Umbilical cord (tissue), 2 donors: ENCODE results near the gene FOSB. TPM values are rescaled to one million over a fixed set of nuclear protein-coding genes. Genes with fewer than 3 reads are reported as not detected.
A peak's percentile ranks its signal among the peaks of the same experiment; 100 is the strongest.

Source experiments
- DNase-seq: peaks from one replicate; pipeline ENCODE4 v3.0.0-alpha.2; 2015; ENCODE audit warnings: low spot score
- total RNA-seq: library from RNA; depleted of rRNA; stranded (reverse); fragments of >200 nt; gene quantifications from one replicate; pipeline ENCODE4 v1.2.3, GENCODE V29; 2014; ENCODE audit warnings: low replicate concordance; ENCODE audit not compliant: insufficient read depth

Gene FOSB
- total RNA-seq, 1 donor from 2014 or later: 357 TPM

GRCh38 chr19:45468159-45468651 is 409 bp downstream of the FOSB start:
- no peak for DNase-seq

- DNase-seq: no peak
Measured at GRCh38 chr19:45468803-45469131, 971 bp downstream of the FOSB start.

GRCh38 chr19:45469132-45469944 is 1.5 kb downstream of the FOSB start:
- DNase-seq: peak; percentile 95

GRCh38 chr19:45469945-45470761 is 2.4 kb downstream of the FOSB start:
- DNase-seq: peak; percentile 71

- DNase-seq: no peak
Measured at GRCh38 chr19:45470762-45471081, 2.9 kb downstream of the FOSB start.

- DNase-seq: peak; percentile 47
Measured at GRCh38 chr19:45471111-45471930, 3.5 kb downstream of the FOSB start.

- DNase-seq: peak; percentile 46
Measured at GRCh38 chr19:45471931-45472562, 4.3 kb downstream of the FOSB start.

- DNase-seq: peak; percentile 54
Measured at GRCh38 chr19:45472563-45473366, 5.0 kb downstream of the FOSB start.

GRCh38 chr19:45473367-45473681 is 5.5 kb downstream of the FOSB start:
- peak; percentile 54 for DNase-seq

GRCh38 chr19:45473682-45474605 is 6.1 kb downstream of the FOSB start:
- DNase-seq: peak; percentile 41

GRCh38 chr19:45474606-45475521 is 7.1 kb downstream of the FOSB start:
- peak; percentile 40 for DNase-seq

GRCh38 chr19:45475537-45476291 is 7.9 kb downstream of the FOSB start:
- DNase-seq: peak; percentile 53

GRCh38 chr19:45476304-45476703 is 8.5 kb downstream of the FOSB start:
- peak; percentile 52 for DNase-seq

GRCh38 chr19:45477186-45477585 is 9.4 kb downstream of the FOSB start:
- no peak for DNase-seq

GRCh38 chr19:45477713-45478453 is 10.1 kb downstream of the FOSB start:
- DNase-seq: peak; percentile 59

GRCh38 chr19:45478454-45479238 is 10.8 kb downstream of the FOSB start:
- DNase-seq: peak; percentile 94
